Effector memory CD4-positive, alpha-beta T cell (primary cell): ENCODE measurements around the gene DNAJC22.
"Not testable (repeated sequence)": the region's sequence is repeated elsewhere in the genome, so short reads cannot be mapped to it uniquely, and the experiment has no call there.

Experiments
- DNase-seq, 3 donors: peaks; one replicate each; pipeline ENCODE4 v3.0.0-alpha.2; 2020
- H3K27ac ChIP-seq: 2 replicates; pipeline ENCODE4 v1.7.0; 2013; ENCODE audit warnings: mild to moderate bottlenecking, low read length, moderate library complexity; ENCODE audit not compliant: insufficient read depth, poor library complexity, severe bottlenecking
- H3K27me3 ChIP-seq: replicated peaks from 2 replicates; pipeline ENCODE4 v1.7.0; 2013; ENCODE audit warnings: mild to moderate bottlenecking, low read length; ENCODE audit not compliant: insufficient read depth, control insufficient read depth, poor library complexity, severe bottlenecking
- H3K36me3 ChIP-seq: 2 replicates; pipeline ENCODE4 v1.7.0; 2013; ENCODE audit warnings: mild to moderate bottlenecking, low read length, moderate library complexity; ENCODE audit not compliant: control insufficient read depth, insufficient read depth
- H3K4me1 ChIP-seq: 2 replicates; pipeline ENCODE4 v1.7.0; 2013; ENCODE audit warnings: low read length, mild to moderate bottlenecking; ENCODE audit not compliant: control insufficient read depth, insufficient read depth, poor library complexity, severe bottlenecking
- H3K4me3 ChIP-seq: 2 replicates; pipeline ENCODE4 v1.7.0; 2013; ENCODE audit warnings: low read length, low read depth, mild to moderate bottlenecking; ENCODE audit not compliant: insufficient read depth, poor library complexity, severe bottlenecking
- H3K9me3 ChIP-seq: 2 replicates; pipeline ENCODE4 v1.7.0; 2013; ENCODE audit warnings: mild to moderate bottlenecking, low read length, moderate library complexity; ENCODE audit not compliant: control insufficient read depth

Gene DNAJC22

DNA sequence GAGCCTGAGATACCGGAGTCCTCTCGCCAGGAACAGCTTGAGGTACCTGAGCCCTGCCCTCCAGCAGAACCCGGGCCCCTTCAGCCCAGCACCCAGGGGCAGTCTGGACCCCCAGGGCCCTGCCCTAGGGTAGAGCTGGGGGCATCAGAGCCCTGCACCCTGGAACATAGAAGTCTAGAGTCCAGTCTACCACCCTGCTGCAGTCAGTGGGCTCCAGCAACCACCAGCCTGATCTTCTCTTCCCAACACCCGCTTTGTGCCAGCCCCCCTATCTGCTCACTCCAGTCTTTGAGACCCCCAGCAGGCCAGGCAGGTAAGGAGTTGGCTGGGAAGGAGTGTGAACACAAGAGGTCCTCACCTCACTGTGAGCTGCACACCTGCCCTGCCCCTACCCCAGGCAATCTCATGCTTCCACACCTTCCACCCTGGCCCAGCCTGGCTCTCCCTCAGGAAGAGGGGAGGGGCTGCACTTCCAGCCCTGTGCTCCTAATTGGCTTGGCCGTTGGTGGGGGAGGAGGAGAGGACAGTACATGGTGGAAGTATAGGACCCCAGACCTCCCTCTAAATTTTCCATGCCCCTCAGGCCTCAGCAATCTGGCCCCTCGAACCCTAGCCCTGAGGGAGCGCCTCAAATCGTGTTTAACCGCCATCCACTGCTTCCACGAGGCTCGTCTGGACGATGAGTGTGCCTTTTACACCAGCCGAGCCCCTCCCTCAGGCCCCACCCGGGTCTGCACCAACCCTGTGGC is 15.9 kb upstream of the DNAJC22 start:
- Histone ChIP-seq H3K4me1 (no peaks in the 10 kb centered on the region), H3K36me3 (no peaks in the 10 kb centered on the region), H3K9me3 (no peaks in the 10 kb centered on the region), H3K4me3 (no peak overlapping the region), H3K27ac (no peak overlapping the region), H3K27me3 (peaks cover 21% of the 10 kb centered on the region)
- no peak for DNase-seq

DNA sequence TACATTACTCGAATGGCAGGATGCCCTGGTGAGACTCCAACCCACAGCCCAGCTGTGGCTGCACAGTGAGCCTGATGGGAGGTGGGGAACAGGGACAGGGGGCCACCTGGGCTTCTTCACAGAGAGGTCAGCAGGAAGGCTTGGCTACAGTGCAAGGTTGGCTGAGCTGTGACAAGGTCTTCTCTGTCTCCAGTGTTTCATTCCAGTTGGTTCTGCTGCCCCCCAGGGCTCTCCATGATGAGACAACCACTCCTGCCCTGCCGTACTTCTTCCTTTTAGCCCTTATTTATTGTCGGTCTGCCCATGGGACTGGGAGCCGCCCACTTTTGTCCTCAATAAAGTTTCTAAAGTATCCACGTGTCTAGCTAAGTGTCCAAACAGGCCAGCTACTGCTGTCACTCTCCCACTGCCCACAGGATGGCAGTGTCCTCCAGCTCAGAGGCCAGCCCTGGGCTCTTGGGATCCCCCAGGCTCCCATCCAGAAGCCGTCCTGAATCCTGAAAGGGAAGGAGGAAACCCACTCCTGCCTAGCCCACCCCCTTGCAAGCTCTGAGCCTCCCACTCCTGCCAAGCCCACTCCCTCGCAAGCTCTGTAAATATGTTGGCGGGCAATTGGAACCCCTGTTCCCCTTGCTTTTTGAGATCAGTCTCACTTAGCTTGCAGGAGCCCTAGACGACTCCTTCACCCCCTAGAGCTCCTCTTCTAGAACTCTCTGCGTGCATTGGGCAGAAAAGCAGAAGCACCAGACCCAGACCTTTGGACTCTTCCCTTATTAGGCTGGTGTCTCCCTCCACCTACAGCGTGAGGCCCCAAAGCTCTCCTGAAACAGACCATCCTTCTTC is 15.1 kb upstream of the DNAJC22 start:
- DNase-seq, result no peak
- peaks cover 29% of the 10 kb centered on the region for H3K27me3 ChIP-seq

DNA sequence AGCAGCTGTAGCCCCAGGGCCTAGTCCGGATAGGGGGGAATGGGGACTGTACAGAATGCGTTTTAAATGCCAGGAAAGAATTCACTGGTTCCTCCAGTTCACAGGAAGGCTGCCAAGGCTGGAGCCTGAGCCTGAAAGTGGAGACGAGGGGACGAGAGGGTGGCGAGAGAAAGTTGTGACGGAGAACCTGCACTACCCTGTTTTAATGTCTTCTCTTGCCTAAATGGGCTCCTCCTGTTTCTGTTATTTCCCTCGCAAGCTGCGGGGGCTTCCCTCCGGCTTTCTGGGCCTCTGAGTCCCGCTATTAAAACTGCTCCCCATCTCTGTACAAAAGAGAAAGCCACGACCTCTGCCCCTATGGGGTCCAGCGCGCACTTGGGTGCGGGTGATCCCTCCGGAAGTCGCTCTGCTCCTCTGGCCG is 14.2 kb upstream of the DNAJC22 start:
- H3K27me3 ChIP-seq, result peaks cover 36% of the 10 kb centered on the region
- H3K27ac ChIP-seq, result no peak overlapping the region
- DNase-seq, result no peak
- H3K4me3 ChIP-seq, result no peak overlapping the region
- H3K36me3 ChIP-seq, result no peaks in the 10 kb centered on the region
- H3K4me1 ChIP-seq, result peaks cover 14% of the 10 kb centered on the region
- H3K9me3 ChIP-seq, result no peaks in the 10 kb centered on the region

More for the DNA sequence above, 15.1 kb upstream of the DNAJC22 start:
- no peaks in the 10 kb centered on the region for H3K9me3 ChIP-seq
- H3K4me1 ChIP-seq, result peaks cover 5% of the 10 kb centered on the region
- no peak overlapping the region for H3K4me3 ChIP-seq
- no peak overlapping the region for H3K27ac ChIP-seq
- H3K36me3 ChIP-seq, result no peaks in the 10 kb centered on the region

DNA sequence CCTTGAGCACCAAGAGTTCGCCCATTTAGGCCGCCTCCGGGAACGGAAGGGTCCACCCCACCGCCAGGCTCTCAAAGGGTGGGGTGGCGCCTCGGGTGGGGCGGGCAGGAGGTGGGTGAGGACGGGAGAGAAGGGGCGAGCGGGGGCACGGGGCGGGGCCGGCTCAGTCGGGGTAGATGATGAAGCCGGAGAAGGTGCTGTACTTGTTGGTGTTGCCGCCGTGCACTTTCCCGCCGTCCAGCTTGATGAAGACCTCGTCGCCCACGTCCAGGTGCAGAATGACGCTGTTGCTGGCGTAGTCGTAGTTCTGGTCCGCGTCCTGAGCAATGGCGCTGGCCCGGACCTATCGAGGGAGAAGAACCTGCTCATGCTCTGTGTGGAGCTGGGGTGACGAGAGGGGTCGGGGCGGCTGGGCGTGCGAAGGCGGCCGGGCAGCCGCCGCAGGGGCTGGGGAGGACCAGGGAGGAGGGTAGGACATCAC is 13.8 kb upstream of the DNAJC22 start:
- H3K27ac ChIP-seq, result no peak overlapping the region
- H3K4me3 ChIP-seq, result no peak overlapping the region
- no peak for DNase-seq
- peaks cover 36% of the 10 kb centered on the region for H3K27me3 ChIP-seq
- H3K9me3 ChIP-seq, result no peaks in the 10 kb centered on the region
- H3K4me1 ChIP-seq, result peaks cover 16% of the 10 kb centered on the region
- H3K36me3 ChIP-seq, result no peaks in the 10 kb centered on the region

DNA sequence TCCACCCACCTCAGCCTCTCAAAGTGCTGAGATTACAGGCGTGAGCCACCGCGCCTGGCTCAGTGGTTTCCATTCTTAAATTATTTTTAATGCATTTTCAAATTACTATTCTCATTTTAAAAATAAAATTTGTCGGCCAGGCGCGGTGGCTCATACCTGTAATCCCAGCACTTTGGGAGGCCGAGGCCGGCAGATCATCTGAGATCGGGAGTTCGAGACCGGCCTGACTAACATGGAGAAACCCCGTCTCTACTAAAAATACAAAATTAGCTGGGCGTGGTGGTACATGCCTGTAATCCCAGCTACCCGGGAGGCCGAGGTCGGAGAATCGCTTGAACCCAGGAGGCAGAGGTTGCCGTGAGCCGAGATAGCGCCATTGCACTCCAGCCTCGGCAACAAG is 12.9 kb upstream of the DNAJC22 start:
- not testable (repeated sequence) for DNase-seq
- H3K4me1 ChIP-seq, result peaks cover 16% of the 10 kb centered on the region
- H3K27me3 ChIP-seq, result peaks cover 36% of the 10 kb centered on the region

DNA sequence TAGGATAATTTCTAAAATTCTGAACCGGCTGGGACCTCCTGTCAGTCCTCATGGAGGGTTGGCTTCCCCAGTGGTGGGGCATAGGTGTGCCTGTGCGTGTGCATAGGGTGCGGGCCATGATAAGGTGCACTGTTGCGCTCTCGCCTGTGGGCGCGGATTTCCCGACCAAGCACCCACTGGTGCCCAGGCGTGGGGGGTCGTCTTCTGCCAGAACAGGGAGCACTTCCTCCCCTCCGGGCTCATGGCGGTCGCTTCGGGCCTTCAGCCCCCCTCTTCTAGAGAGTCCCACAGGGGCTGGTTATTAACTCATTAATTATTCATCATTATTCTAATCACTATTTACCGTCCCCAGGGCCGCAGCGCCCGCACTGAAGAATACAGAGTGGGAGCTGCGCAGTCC is 12.5 kb upstream of the DNAJC22 start:
- H3K9me3 ChIP-seq, result no peaks in the 10 kb centered on the region
- no peak overlapping the region for H3K4me3 ChIP-seq
- DNase-seq, result no peak
- peaks cover 16% of the 10 kb centered on the region for H3K4me1 ChIP-seq
- H3K27ac ChIP-seq, result no peak overlapping the region
- H3K27me3 ChIP-seq, result peaks cover 36% of the 10 kb centered on the region
- no peaks in the 10 kb centered on the region for H3K36me3 ChIP-seq

More for the DNA sequence above, 12.9 kb upstream of the DNAJC22 start:
- H3K27ac ChIP-seq, H3K36me3 ChIP-seq, H3K4me3 ChIP-seq, H3K9me3 ChIP-seq: not testable (repeated sequence)

DNA sequence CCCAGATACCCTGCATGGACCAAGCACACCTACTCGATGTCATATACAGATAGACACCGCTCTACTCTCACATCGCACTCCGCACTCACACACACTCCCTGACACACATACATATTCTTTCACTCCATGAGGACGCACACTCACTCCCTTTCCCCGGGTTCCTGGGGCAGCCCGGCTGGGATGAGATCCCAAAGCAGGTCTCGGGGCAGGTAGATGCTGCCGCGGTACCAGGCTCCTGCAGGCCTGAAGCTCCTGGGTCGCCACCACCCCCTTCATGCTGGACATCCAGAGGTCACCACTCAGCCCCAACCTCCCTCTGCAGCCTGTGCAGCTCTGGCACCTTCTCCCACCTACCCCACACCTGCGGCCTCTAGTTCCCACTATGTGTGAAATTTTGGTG is 12.0 kb upstream of the DNAJC22 start:
- no peak for DNase-seq
- H3K4me3 ChIP-seq, result no peak overlapping the region
- no peak overlapping the region for H3K27ac ChIP-seq
- no peaks in the 10 kb centered on the region for H3K36me3 ChIP-seq
- H3K4me1 ChIP-seq, result peaks cover 16% of the 10 kb centered on the region
- H3K27me3 ChIP-seq, result peaks cover 36% of the 10 kb centered on the region
- H3K9me3 ChIP-seq, result no peaks in the 10 kb centered on the region

DNA sequence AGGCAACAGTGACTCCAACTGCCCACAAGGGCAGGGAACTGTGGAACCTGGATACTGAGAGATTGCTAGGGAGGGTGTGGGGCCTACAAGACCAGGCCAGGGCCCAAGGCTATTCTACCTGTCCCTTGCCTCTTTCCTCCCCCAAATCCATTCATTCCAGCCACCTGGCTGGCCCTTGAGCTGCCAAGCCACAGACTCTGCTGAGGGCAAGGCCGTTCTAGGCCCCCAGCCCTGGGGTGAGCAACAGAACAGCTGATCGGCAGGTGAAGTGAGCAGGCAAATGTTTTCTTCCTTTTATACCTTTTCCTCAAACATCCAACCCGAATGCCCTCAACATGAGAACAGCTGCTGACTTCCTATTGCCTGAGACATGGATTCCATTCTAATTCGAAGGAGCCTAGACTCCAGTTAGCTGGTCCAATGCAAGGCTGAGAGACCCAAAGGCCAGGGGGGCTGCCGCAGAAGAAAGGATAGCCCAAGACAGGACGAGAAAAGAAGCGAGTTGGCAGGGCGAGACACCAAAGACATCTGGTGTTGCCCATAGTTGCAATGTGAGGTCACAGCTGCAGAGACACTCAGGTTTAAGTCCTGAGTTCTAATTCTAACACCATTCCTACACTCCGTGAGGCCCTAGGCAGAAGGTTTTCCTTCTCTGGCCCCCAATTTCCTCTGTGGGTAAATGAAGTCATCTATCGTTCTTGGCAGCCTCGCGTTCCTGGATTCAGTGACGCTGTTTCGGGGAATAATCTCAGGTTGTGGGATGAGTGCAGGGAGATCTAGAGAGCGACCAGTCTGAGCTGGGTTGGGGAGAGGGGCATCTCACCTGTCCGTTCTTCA is 11.4 kb upstream of the DNAJC22 start:
- H3K4me1 ChIP-seq, result peaks cover 16% of the 10 kb centered on the region
- H3K4me3 ChIP-seq, result no peak overlapping the region
- no peak overlapping the region for H3K27ac ChIP-seq
- no peaks in the 10 kb centered on the region for H3K9me3 ChIP-seq
- no peak for DNase-seq
- no peaks in the 10 kb centered on the region for H3K36me3 ChIP-seq
- peaks cover 36% of the 10 kb centered on the region for H3K27me3 ChIP-seq

DNA sequence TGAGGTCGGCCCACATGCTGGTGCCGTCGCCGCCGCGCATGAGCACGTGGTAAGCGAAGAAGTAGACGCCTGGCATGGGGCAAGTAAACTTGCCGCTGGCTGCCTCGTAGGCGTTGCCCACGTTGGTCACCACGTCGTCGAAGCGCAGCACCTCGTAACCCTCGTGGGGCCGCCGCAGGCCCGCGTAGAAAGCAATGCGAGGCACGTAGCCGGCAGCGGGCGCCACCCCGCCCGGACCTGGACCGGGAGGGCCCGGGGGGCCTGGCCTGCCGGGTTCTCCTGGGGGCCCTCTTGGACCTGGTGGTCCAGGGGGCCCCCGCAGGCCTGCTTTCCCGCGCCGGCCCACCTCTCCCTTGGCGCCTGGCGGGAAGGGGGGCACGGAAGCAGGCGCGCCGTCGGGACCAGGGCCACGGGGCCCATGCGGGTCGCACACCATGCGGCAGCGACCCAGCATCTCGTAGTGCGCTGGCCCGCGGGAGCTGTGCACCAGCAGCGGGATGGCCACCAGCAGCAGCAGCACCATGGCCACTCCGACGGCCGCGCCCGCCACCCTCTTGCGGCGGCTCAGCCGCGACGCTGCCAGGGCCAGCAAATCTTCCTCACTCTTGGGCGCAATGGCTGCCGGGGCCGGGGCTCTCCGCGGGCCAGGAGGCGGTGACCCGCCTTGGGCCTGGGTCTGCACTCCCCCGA is 10.6 kb upstream of the DNAJC22 start:
- Histone ChIP-seq H3K27me3 (peaks cover 36% of the 10 kb centered on the region), H3K27ac (no peak overlapping the region), H3K4me3 (no peak overlapping the region), H3K9me3 (no peaks in the 10 kb centered on the region), H3K36me3 (no peaks in the 10 kb centered on the region), H3K4me1 (peaks cover 16% of the 10 kb centered on the region)
- DNase-seq, result no peak
